Measurements from ENCODE around the gene KIF26B.
"Not testable (repeated sequence)": the region's sequence is repeated elsewhere in the genome, so short reads cannot be mapped to it uniquely, and the experiment has no call there.

The KIF26B gene

GRCh38 chr1:245702346-245702745, 547.6 kb downstream of the KIF26B start:
- no peaks in the 10 kb centered on the region for H3K36me3 ChIP-seq
- no peak for DNase-seq
- no peaks in the 10 kb centered on the region for H3K9me3 ChIP-seq (ENCODE audit: severe bottlenecking)
- no peak overlapping the region for H3K4me3 ChIP-seq (ENCODE audit: low read depth, low read length)
- no peaks in the 10 kb centered on the region for H3K27me3 ChIP-seq (ENCODE audit: insufficient read depth, low read depth, severe bottlenecking)
- H3K27ac ChIP-seq, result no peak overlapping the region
- TF ChIP-seq CTCF (IDR thresholded peaks at IDR 0.05; ENCODE audit: low read depth, low read length), result no peak

- H3K36me3 ChIP-seq, result no peaks in the 10 kb centered on the region
Observed at GRCh38 chr1:245704341-245704740, 549.6 kb downstream of the KIF26B start.

GRCh38 chr1:245704765-245705164, 550.0 kb downstream of the KIF26B start:
- Histone ChIP-seq H3K27me3 (ENCODE audit: insufficient read depth, low read depth, severe bottlenecking) (no peaks in the 10 kb centered on the region), H3K9me3 (ENCODE audit: severe bottlenecking) (no peaks in the 10 kb centered on the region), H3K27ac (no peak overlapping the region), H3K4me3 (ENCODE audit: low read depth, low read length) (no peak overlapping the region), H3K36me3 (no peaks in the 10 kb centered on the region)
- no peak for DNase-seq
- TF ChIP-seq CTCF (IDR thresholded peaks at IDR 0.05; ENCODE audit: low read depth, low read length), result no peak

More at GRCh38 chr1:245704341-245704740, 549.6 kb downstream of the KIF26B start:
- Histone ChIP-seq H3K9me3 (ENCODE audit: severe bottlenecking) (no peaks in the 10 kb centered on the region), H3K27me3 (ENCODE audit: insufficient read depth, low read depth, severe bottlenecking) (no peaks in the 10 kb centered on the region), H3K27ac (no peak overlapping the region), H3K4me3 (ENCODE audit: low read depth, low read length) (no peak overlapping the region)
- no peak for DNase-seq
- no peak for TF ChIP-seq CTCF (IDR thresholded peaks at IDR 0.05; ENCODE audit: low read depth, low read length)

- Histone ChIP-seq H3K27me3 (ENCODE audit: insufficient read depth, low read depth, severe bottlenecking) (no peaks in the 10 kb centered on the region), H3K9me3 (ENCODE audit: severe bottlenecking) (no peaks in the 10 kb centered on the region), H3K36me3 (no peaks in the 10 kb centered on the region), H3K4me3 (ENCODE audit: low read depth, low read length) (no peak overlapping the region), H3K27ac (no peak overlapping the region)
- no peak for TF ChIP-seq CTCF (IDR thresholded peaks at IDR 0.05; ENCODE audit: low read depth, low read length)
- DNase-seq, result no peak
Observed at GRCh38 chr1:245707941-245708340, 553.2 kb downstream of the KIF26B start.

- no peak for TF ChIP-seq CTCF (IDR thresholded peaks at IDR 0.05; ENCODE audit: low read depth, low read length)
- Histone ChIP-seq H3K9me3 (ENCODE audit: severe bottlenecking) (no peaks in the 10 kb centered on the region), H3K27ac (no peak overlapping the region), H3K27me3 (ENCODE audit: insufficient read depth, low read depth, severe bottlenecking) (peaks cover 3% of the 10 kb centered on the region), H3K36me3 (no peaks in the 10 kb centered on the region), H3K4me3 (ENCODE audit: low read depth, low read length) (no peak overlapping the region)
- DNase-seq, result no peak
Observed at GRCh38 chr1:245710961-245711903, 556.4 kb downstream of the KIF26B start.

- not testable (repeated sequence) for H3K9me3 ChIP-seq (ENCODE audit: severe bottlenecking); H3K4me3 ChIP-seq (ENCODE audit: low read depth, low read length); DNase-seq; H3K27ac ChIP-seq; H3K27me3 ChIP-seq (ENCODE audit: insufficient read depth, low read depth, severe bottlenecking); H3K36me3 ChIP-seq
Observed at GRCh38 chr1:245714027-245714426, 559.2 kb downstream of the KIF26B start.

All from WERI-Rb-1 (cell line).